K562 (cell line): ENCODE data around the gene FOXL3. TPM values are rescaled to one million over a fixed set of nuclear protein-coding genes. Genes with fewer than 3 reads are reported as not detected.

Experiments used
- CTBP1 ChIP-seq: fragments of 450-650 bp; IDR thresholded peaks from 2 replicates; pipeline ENCODE4 v1.6.1; 2016; ENCODE audit warnings: borderline replicate concordance
- DDX20 ChIP-seq: fragments of 450-650 bp; IDR thresholded peaks from 2 replicates; pipeline ENCODE4 v1.6.1; 2016; ENCODE audit warnings: missing genetic modification characterization, low read depth, mild to moderate bottlenecking, missing compliant biosample characterization, moderate library complexity
- HIVEP1 ChIP-seq: fragments of 250-450 bp; sonication (Bioruptor Pico); IDR thresholded peaks from 2 replicates; pipeline ENCODE4 v1.4.0; 2020; ENCODE audit warnings: mild to moderate bottlenecking
- KDM2B ChIP-seq: fragments of 250-450 bp; sonication (Bioruptor Pico); IDR thresholded peaks from 2 replicates; pipeline ENCODE4 v1.8.0; 2021; ENCODE audit warnings: mild to moderate bottlenecking, moderate library complexity
- PML ChIP-seq: IDR thresholded peaks from 2 replicates; pipeline ENCODE4 v1.6.1; 2012; ENCODE audit warnings: low read length, inconsistent platforms
- RAD51 ChIP-seq: fragments of 450-650 bp; IDR thresholded peaks from 2 replicates; pipeline ENCODE4 v1.7.1; 2016; ENCODE audit warnings: low read depth, mild to moderate bottlenecking, borderline replicate concordance
- RCOR1 ChIP-seq, 2 experiments: IDR thresholded peaks; 2 replicates each; pipeline ENCODE4 v1.6.1; 2012; ENCODE audit warnings: low read depth in 2 of 2, low read length in 2 of 2, borderline replicate concordance in 1 of 2, improper control_type of control experiment in 1 of 2
- REST ChIP-seq, 2 experiments: fragments of 450-650 bp; formaldehyde crosslinking in 1 of 2; IDR thresholded peaks; 2 replicates each; pipeline versions ENCODE4 v1.4.0 to v1.6.1; 2014 to 2020; ENCODE audit warnings: mild to moderate bottlenecking in 2 of 2, borderline replicate concordance in 1 of 2, low read depth in 1 of 2
- SAFB ChIP-seq: fragments of 200-400 bp; formaldehyde crosslinking; IDR thresholded peaks from 2 replicates; pipeline ENCODE4 v1.6.1; 2017; ENCODE audit warnings: low read depth, low read length, borderline replicate concordance
- STAG1 ChIP-seq: sonication (generic); formaldehyde crosslinking; IDR thresholded peaks from 2 replicates; pipeline ENCODE4 v1.5.0; 2020; ENCODE audit warnings: missing genetic modification reagents, borderline replicate concordance
- U2AF2 ChIP-seq: fragments of 200-400 bp; formaldehyde crosslinking; optimal IDR thresholded peaks from 2 replicates; pipeline ENCODE3; 2017; ENCODE audit warnings: low read depth, mild to moderate bottlenecking, low read length
- ZKSCAN3 ChIP-seq: fragments of 250-450 bp; sonication (Bioruptor Pico); IDR thresholded peaks from 2 replicates; pipeline ENCODE4 v1.4.0; 2020
- ZNF551 ChIP-seq: fragments of 250-450 bp; sonication (Bioruptor Pico); IDR thresholded peaks from 2 replicates; pipeline ENCODE4 v1.5.0; 2021; ENCODE audit warnings: mild to moderate bottlenecking, moderate library complexity
- polyA plus RNA-seq, 8 experiments: library from polyadenylated mRNA; depleted of rRNA in 4 of 8; stranded (reverse) in 5 of 8; unstranded in 3 of 8; fragments of >200 nt; fragmentation: Nextera tagmentation in 2 of 8; fragmentation: Illumina TruSeq in 1 of 8; extraction: Ambion mirVana in 2 of 8; extraction: Trizol in 1 of 8; gene quantifications; 2 replicates each; pipeline versions ENCODE4 v1.2.1 to v1.2.3, GENCODE V29; 2011 to 2014; ENCODE audit warnings: inconsistent platforms in 1 of 8, missing spikeins in 1 of 8
- total RNA-seq, 7 experiments: library from RNA; depleted of rRNA in 6 of 7; stranded (reverse); fragments of >200 nt in 6 of 7; fragmentation: Illumina TruSeq in 2 of 7; extraction: Trizol in 2 of 7; gene quantifications; 2 replicates each; pipeline versions ENCODE4 v1.2.1 to v1.2.3, GENCODE V29; 2011 to 2021; ENCODE audit warnings: low replicate concordance in 1 of 7
- TF ChIP-seq, protein P1 (sequence below): fragments of 250-450 bp; sonication (Bioruptor Pico); IDR thresholded peaks from 2 replicates; pipeline ENCODE4 v1.4.0; 2020; ENCODE audit warnings: mild to moderate bottlenecking
- TF ChIP-seq, protein P2 (sequence below): sonication (generic); formaldehyde crosslinking; IDR thresholded peaks from 2 replicates; pipeline ENCODE4 v1.8.0; 2023; ENCODE audit warnings: mild to moderate bottlenecking, missing genetic modification reagents

The FOXL3 gene
- total and polyA plus RNA-seq, 9 of the 15 experiments (the other 6 are each of a cell fraction or from before 2014, with no cell fraction given) = not detected

- TF ChIP-seq U2AF2 (no peak), RAD51 (no peak), HIVEP1 (no peak), STAG1 (peak; percentile 99), SAFB (peak; percentile 72), ZKSCAN3 (CRISPR knock-in tag) (no peak), REST (IDR thresholded peaks at IDR 0.05; ENCODE audit: borderline replicate concordance) (peak; percentile 65), REST (CRISPR knock-in tag; IDR thresholded peaks at IDR 0.05; ENCODE audit: low read depth) (no peak), PML (no peak), DDX20 (tag) (no peak), ZNF551 (no peak), KDM2B (CRISPR knock-in tag) (no peak), CTBP1 (peak; percentile 45; the same call in 1 of the 2 replicates), RCOR1 (IDR thresholded peaks at IDR 0.05; ENCODE audit: borderline replicate concordance in 1 of 2, low read depth in 2 of 2, low read length in 2 of 2) (0 out of 4 replicates have a peak, but pooled peaks of 1 of the 2 experiments have one; percentile 10)
- TF ChIP-seq, protein P1, sequence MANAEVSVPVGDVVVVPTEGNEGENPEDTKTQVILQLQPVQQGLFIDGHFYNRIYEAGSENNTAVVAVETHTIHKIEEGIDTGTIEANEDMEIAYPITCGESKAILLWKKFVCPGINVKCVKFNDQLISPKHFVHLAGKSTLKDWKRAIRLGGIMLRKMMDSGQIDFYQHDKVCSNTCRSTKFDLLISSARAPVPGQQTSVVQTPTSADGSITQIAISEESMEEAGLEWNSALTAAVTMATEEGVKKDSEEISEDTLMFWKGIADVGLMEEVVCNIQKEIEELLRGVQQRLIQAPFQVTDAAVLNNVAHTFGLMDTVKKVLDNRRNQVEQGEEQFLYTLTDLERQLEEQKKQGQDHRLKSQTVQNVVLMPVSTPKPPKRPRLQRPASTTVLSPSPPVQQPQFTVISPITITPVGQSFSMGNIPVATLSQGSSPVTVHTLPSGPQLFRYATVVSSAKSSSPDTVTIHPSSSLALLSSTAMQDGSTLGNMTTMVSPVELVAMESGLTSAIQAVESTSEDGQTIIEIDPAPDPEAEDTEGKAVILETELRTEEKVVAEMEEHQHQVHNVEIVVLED (CRISPR knock-in tag) = no peak
- TF ChIP-seq, protein P2, sequence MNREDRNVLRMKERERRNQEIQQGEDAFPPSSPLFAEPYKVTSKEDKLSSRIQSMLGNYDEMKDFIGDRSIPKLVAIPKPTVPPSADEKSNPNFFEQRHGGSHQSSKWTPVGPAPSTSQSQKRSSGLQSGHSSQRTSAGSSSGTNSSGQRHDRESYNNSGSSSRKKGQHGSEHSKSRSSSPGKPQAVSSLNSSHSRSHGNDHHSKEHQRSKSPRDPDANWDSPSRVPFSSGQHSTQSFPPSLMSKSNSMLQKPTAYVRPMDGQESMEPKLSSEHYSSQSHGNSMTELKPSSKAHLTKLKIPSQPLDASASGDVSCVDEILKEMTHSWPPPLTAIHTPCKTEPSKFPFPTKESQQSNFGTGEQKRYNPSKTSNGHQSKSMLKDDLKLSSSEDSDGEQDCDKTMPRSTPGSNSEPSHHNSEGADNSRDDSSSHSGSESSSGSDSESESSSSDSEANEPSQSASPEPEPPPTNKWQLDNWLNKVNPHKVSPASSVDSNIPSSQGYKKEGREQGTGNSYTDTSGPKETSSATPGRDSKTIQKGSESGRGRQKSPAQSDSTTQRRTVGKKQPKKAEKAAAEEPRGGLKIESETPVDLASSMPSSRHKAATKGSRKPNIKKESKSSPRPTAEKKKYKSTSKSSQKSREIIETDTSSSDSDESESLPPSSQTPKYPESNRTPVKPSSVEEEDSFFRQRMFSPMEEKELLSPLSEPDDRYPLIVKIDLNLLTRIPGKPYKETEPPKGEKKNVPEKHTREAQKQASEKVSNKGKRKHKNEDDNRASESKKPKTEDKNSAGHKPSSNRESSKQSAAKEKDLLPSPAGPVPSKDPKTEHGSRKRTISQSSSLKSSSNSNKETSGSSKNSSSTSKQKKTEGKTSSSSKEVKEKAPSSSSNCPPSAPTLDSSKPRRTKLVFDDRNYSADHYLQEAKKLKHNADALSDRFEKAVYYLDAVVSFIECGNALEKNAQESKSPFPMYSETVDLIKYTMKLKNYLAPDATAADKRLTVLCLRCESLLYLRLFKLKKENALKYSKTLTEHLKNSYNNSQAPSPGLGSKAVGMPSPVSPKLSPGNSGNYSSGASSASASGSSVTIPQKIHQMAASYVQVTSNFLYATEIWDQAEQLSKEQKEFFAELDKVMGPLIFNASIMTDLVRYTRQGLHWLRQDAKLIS (CRISPR knock-in tag) = no peak
These were observed 32.2 kb downstream of the FOXL3 start (continued) for GRCh38 chr7:322111-322671.
